ENCODE results near the gene NUP58.

The NUP58 gene

GRCh38 chr13:25391932-25392331 is 90.5 kb downstream of the NUP58 start:
- no peaks in the 10 kb centered on the region for H3K4me1 ChIP-seq (ENCODE audit: control insufficient read depth in 1 of 2, insufficient read depth in 2 of 2, low read length in 2 of 2)
- H3K9me3 ChIP-seq (ENCODE audit: control insufficient read depth in 1 of 2, low read length in 2 of 2) = no peaks in the 10 kb centered on the region
- H3K4me3 ChIP-seq (ENCODE audit: low read depth in 1 of 2, low read length in 2 of 2) = no peak overlapping the region

More at GRCh38 chr13:25391932-25392331, 90.5 kb downstream of the NUP58 start:
- H3K9ac ChIP-seq (ENCODE audit: low read depth in 1 of 2, low read length in 2 of 2) = no peak overlapping the region
- H3K36me3 ChIP-seq (ENCODE audit: control insufficient read depth in 1 of 2, insufficient read depth in 2 of 2, low read length in 2 of 2) = no peaks in the 10 kb centered on the region
- no peaks in the 10 kb centered on the region for H3K27me3 ChIP-seq (ENCODE audit: control insufficient read depth in 1 of 2, insufficient read depth in 2 of 2, low read length in 2 of 2)
- H3K27ac ChIP-seq (ENCODE audit: low read depth, low read length) = no peak overlapping the region
